HepG2 (cell line): Measurements from ENCODE around the gene MT1M. TPM values are rescaled to one million over a fixed set of nuclear protein-coding genes. Genes with fewer than 3 reads are reported as not detected.

Experiments used
- ATF7-NPFF ChIP-seq: sonication (generic); formaldehyde crosslinking; IDR thresholded peaks from 2 replicates; pipeline ENCODE4 v1.8.1; 2023; ENCODE audit warnings: mild to moderate bottlenecking, low read depth, missing genetic modification reagents, moderate library complexity
- CCDC6 ChIP-seq: sonication (generic); formaldehyde crosslinking; IDR thresholded peaks from 2 replicates; pipeline ENCODE4 v1.8.1; 2022; ENCODE audit warnings: mild to moderate bottlenecking, missing genetic modification reagents, moderate library complexity
- CHD4 ChIP-seq: fragments of 200-600 bp; sonication (generic); IDR thresholded peaks from 2 replicates; pipeline ENCODE4 v1.7.0; 2017; ENCODE audit warnings: mild to moderate bottlenecking, low read length, borderline replicate concordance
- DPF2 ChIP-seq: sonication (generic); formaldehyde crosslinking; IDR thresholded peaks from 2 replicates; pipeline ENCODE4 v1.4.0; 2020; ENCODE audit warnings: mild to moderate bottlenecking, low read depth, missing genetic modification reagents, borderline replicate concordance
- ETV5 ChIP-seq: IDR thresholded peaks from 2 replicates; pipeline ENCODE4 v1.6.1; 2018; ENCODE audit warnings: missing biosample characterization, missing genetic modification reagents, inconsistent platforms, borderline replicate concordance
- FOXO1 ChIP-seq: sonication (generic); formaldehyde crosslinking; IDR thresholded peaks from 2 replicates; pipeline ENCODE4 v1.4.0; 2020; ENCODE audit warnings: missing genetic modification reagents
- GABPA ChIP-seq, 2 experiments: IDR thresholded peaks; 2 replicates each; pipeline ENCODE4 v1.6.1; 2011 to 2016; ENCODE audit warnings: low read depth in 2 of 2, low read length in 1 of 2, missing biosample characterization in 1 of 2, missing genetic modification characterization in 1 of 2
- HIC2 ChIP-seq: sonication (generic); formaldehyde crosslinking; IDR thresholded peaks from 2 replicates; pipeline ENCODE4 v1.9.0; 2022; ENCODE audit warnings: low read depth, missing genetic modification reagents
- KLF13 ChIP-seq: sonication (generic); formaldehyde crosslinking; IDR thresholded peaks from 2 replicates; pipeline ENCODE4 v1.4.0; 2020; ENCODE audit warnings: mild to moderate bottlenecking, missing genetic modification reagents
- KLF16 ChIP-seq, 2 experiments: sonication (generic) in 1 of 2; formaldehyde crosslinking in 1 of 2; IDR thresholded peaks; 2 replicates each; pipeline versions ENCODE4 v1.6.1 to v1.8.0; 2016 to 2023; ENCODE audit warnings: missing genetic modification reagents in 2 of 2, missing compliant biosample characterization in 1 of 2
- LCORL ChIP-seq, 2 experiments: fragments of 450-650 bp in 1 of 2; sonication (generic) in 1 of 2; formaldehyde crosslinking in 1 of 2; IDR thresholded peaks; 2 replicates each; pipeline versions ENCODE4 v1.5.0 to v1.6.1; 2017 to 2020; ENCODE audit warnings: antibody characterized with exemption in 1 of 2, missing genetic modification reagents in 1 of 2
- PATZ1 ChIP-seq: sonication (generic); formaldehyde crosslinking; IDR thresholded peaks from 2 replicates; pipeline ENCODE4 v1.4.0; 2020; ENCODE audit warnings: missing genetic modification reagents
- PAWR ChIP-seq: sonication (generic); formaldehyde crosslinking; IDR thresholded peaks from 2 replicates; pipeline ENCODE4 v1.4.0; 2020; ENCODE audit warnings: missing genetic modification reagents, mild to moderate bottlenecking, borderline replicate concordance
- POLR2AphosphoS5 ChIP-seq: IDR thresholded peaks from 2 replicates; pipeline ENCODE4 v1.6.1; 2012; ENCODE audit warnings: low read depth, low read length
- SP2 ChIP-seq: sonication (generic); formaldehyde crosslinking; IDR thresholded peaks from 2 replicates; pipeline ENCODE4 v1.5.1; 2020; ENCODE audit warnings: mild to moderate bottlenecking, missing genetic modification reagents
- TEAD3 ChIP-seq: optimal IDR thresholded peaks from 2 replicates; pipeline ENCODE3; 2016; ENCODE audit warnings: borderline replicate concordance
- U2AF1 ChIP-seq: fragments of 200-400 bp; formaldehyde crosslinking; optimal IDR thresholded peaks from 2 replicates; pipeline ENCODE3; 2017; ENCODE audit warnings: mild to moderate bottlenecking, low read depth, low read length
- ZEB1 ChIP-seq: IDR thresholded peaks from 2 replicates; pipeline ENCODE4 v1.6.1; 2012; ENCODE audit warnings: mild to moderate bottlenecking, low read depth, inconsistent platforms; ENCODE audit not compliant: insufficient replicate concordance
- ZNF232 ChIP-seq: sonication (generic); formaldehyde crosslinking; IDR thresholded peaks from 2 replicates; pipeline ENCODE4 v1.4.0; 2020; ENCODE audit warnings: missing genetic modification reagents, borderline replicate concordance
- ZNF335 ChIP-seq: sonication (generic); formaldehyde crosslinking; IDR thresholded peaks from 2 replicates; pipeline ENCODE4 v1.4.0; 2020; ENCODE audit warnings: missing genetic modification reagents
- ZNF713 ChIP-seq: sonication (generic); formaldehyde crosslinking; IDR thresholded peaks from 2 replicates; pipeline ENCODE4 v1.4.0; 2020; ENCODE audit warnings: mild to moderate bottlenecking, missing genetic modification reagents
- ZNF784 ChIP-seq: sonication (generic); formaldehyde crosslinking; IDR thresholded peaks from 2 replicates; pipeline ENCODE4 v1.5.1; 2020; ENCODE audit warnings: missing genetic modification reagents, mild to moderate bottlenecking, borderline replicate concordance
- polyA plus RNA-seq, 8 experiments: library from polyadenylated mRNA; depleted of rRNA in 3 of 8; stranded (reverse) in 7 of 8; unstranded in 1 of 8; fragments of >200 nt; fragmentation: Illumina TruSeq in 4 of 8; extraction: Trizol in 4 of 8; gene quantifications; 2 replicates each; pipeline versions ENCODE4 v1.2.1 to v1.2.3, GENCODE V29; 2011 to 2016; ENCODE audit warnings: low read depth in 4 of 8, missing spikeins in 1 of 8, mixed read lengths in 1 of 8; ENCODE audit not compliant: insufficient read depth in 1 of 8
- total RNA-seq, 5 experiments: library from RNA; depleted of rRNA; stranded (reverse); fragments of >200 nt; fragmentation: Illumina TruSeq; extraction: Trizol; gene quantifications; 2 replicates each; pipeline ENCODE4 v1.2.3, GENCODE V29; 2016; ENCODE audit warnings: low read depth in 1 of 5

The MT1M gene
- total and polyA plus RNA-seq, 2 of the 13 experiments (the other 11 are each of a cell fraction or from before 2014, with no cell fraction given): 4.6 TPM; not detected in 1

- TF ChIP-seq POLR2AphosphoS5: 0 out of 2 replicates have a peak, but pooled peaks have one; percentile 16
- no peak for TF ChIP-seq PAWR (CRISPR knock-in tag)
- TF ChIP-seq ZNF713: no peak
- TF ChIP-seq ZNF784: no peak
- TF ChIP-seq TEAD3 (CRISPR knock-in tag): peak; percentile 4
- TF ChIP-seq SP2: no peak
- no peak for TF ChIP-seq ATF7-NPFF (CRISPR knock-in tag)
- TF ChIP-seq PATZ1 (CRISPR knock-in tag): 0 out of 2 replicates have a peak, but pooled peaks have one; percentile 21
- TF ChIP-seq GABPA (IDR thresholded peaks at IDR 0.05; ENCODE audit: low read depth, low read length): no peak
- peak; percentile 47; the same call in 1 of the 2 replicates for TF ChIP-seq GABPA (CRISPR knock-in tag; IDR thresholded peaks at IDR 0.05; ENCODE audit: low read depth)
- no peak for TF ChIP-seq KLF13 (CRISPR knock-in tag)
- TF ChIP-seq LCORL (IDR thresholded peaks at IDR 0.05): no peak
- TF ChIP-seq LCORL (CRISPR knock-in tag; IDR thresholded peaks at IDR 0.05): peak; percentile 47; the same call in 1 of the 2 replicates
- no peak for TF ChIP-seq FOXO1
- no peak for TF ChIP-seq DPF2 (CRISPR knock-in tag)
- no peak for TF ChIP-seq U2AF1
- 0 out of 4 replicates have a peak, but pooled peaks of 1 of the 2 experiments have one; percentile 24 for TF ChIP-seq KLF16 (CRISPR knock-in tag; IDR thresholded peaks at IDR 0.05)
- no peak for TF ChIP-seq CCDC6
- 0 out of 2 replicates have a peak, but pooled peaks have one; percentile 11 for TF ChIP-seq HIC2
- 0 out of 2 replicates have a peak, but pooled peaks have one; percentile 33 for TF ChIP-seq ZNF335
- no peak for TF ChIP-seq ZNF232 (CRISPR knock-in tag)
- 0 out of 2 replicates have a peak, but pooled peaks have one; percentile 4 for TF ChIP-seq CHD4
- peak; percentile 61; the same call in 1 of the 2 replicates for TF ChIP-seq ETV5
- no peak for TF ChIP-seq ZEB1
These were observed 23.0 kb upstream of the MT1M start (continued) for GRCh38 chr16:56609463-56609921.
